IPS-15b (cell line): ENCODE data around the gene SUOX.

Source experiments
- H3K27me3 ChIP-seq: one replicate; pipeline ENCODE4 v1.6.1; 2013; ENCODE audit warnings: low read length; ENCODE audit not compliant: control insufficient read depth, insufficient read depth
- H3K36me3 ChIP-seq: one replicate; pipeline ENCODE4 v1.6.1; 2013; ENCODE audit warnings: low read length; ENCODE audit not compliant: control insufficient read depth, insufficient read depth
- H3K4me1 ChIP-seq: one replicate; pipeline ENCODE4 v1.6.1; 2013; ENCODE audit warnings: mild to moderate bottlenecking, low read length; ENCODE audit not compliant: control insufficient read depth, insufficient read depth
- H3K4me3 ChIP-seq: one replicate; pipeline ENCODE4 v1.5.1; 2013; ENCODE audit warnings: low read depth, low read length
- H3K9ac ChIP-seq: one replicate; pipeline ENCODE4 v1.6.1; 2013; ENCODE audit warnings: low read depth, mild to moderate bottlenecking, low read length
- H3K9me3 ChIP-seq: one replicate; pipeline ENCODE4 v1.6.1; 2013; ENCODE audit warnings: mild to moderate bottlenecking, low read length; ENCODE audit not compliant: control insufficient read depth, insufficient read depth

Gene SUOX

GRCh38 chr12:55996715-55997534 lies at the start of gene SUOX:
SUOX (plus strand) TSS chr12:55997276; CDS start chr12:56002222, 4,946 bp downstream.
- peaks cover 11% of the 10 kb centered on the region for H3K36me3 ChIP-seq
- peak within 1 kb of the TSS; percentile 96 for H3K4me3 ChIP-seq
- H3K9ac ChIP-seq = peak within 1 kb of the TSS; percentile 95
- no peaks in the 10 kb centered on the region for H3K9me3 ChIP-seq
- no peaks in the 10 kb centered on the region for H3K27me3 ChIP-seq
- H3K4me1 ChIP-seq = no peaks in the 10 kb centered on the region

GRCh38 chr12:55955344-55955743 lies 41.7 kb upstream of the SUOX start:
- H3K9me3 ChIP-seq = no peaks in the 10 kb centered on the region
- H3K27me3 ChIP-seq = no peaks in the 10 kb centered on the region
- no peak overlapping the region for H3K4me3 ChIP-seq
- no peaks in the 10 kb centered on the region for H3K4me1 ChIP-seq
- H3K36me3 ChIP-seq = peaks cover 66% of the 10 kb centered on the region
- H3K9ac ChIP-seq = no peak overlapping the region

DNA sequence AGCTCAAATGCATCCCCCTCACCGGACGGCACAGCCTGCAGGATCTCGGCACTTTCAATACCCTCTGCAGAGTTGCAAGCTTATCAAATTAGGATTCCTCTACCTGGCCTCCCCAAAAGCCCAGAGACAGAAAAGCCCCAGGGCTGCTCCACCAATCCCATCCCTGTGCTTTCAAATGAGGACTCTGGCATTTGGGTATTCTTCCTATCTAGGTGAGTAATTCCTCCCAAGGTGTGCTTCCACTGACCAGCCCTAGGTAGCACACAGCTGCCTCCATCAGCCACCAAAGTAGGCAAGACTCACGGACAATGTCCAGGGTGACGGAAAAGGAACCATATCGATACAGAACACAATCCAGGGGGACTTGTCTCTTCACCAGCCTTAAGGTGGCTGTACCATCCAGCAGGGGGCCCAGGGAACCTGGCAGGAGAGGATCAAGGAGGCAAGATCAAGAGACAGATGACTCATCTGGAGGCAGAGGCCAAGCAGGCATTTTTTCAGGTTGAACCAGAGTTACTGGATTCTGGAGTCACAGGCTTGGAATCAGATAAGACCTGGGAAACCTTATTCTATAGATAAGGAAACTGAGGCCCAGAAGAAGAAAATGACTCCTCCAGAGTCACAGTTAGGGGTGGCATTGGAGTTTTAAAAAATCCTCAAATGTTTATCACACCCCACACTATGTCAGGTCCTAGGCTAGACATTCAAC lies 41.1 kb upstream of the SUOX start:
- Histone ChIP-seq H3K36me3 (peaks cover 66% of the 10 kb centered on the region), H3K4me1 (no peaks in the 10 kb centered on the region), H3K9ac (no peak overlapping the region), H3K4me3 (no peak overlapping the region), H3K9me3 (no peaks in the 10 kb centered on the region), H3K27me3 (no peaks in the 10 kb centered on the region)

- peaks cover 60% of the 10 kb centered on the region for H3K36me3 ChIP-seq
These were observed 39.8 kb upstream of the SUOX start for GRCh38 chr12:55957106-55957859.

GRCh38 chr12:55963760-55964159 lies 33.3 kb upstream of the SUOX start:
- peak overlapping the region; percentile 26 for H3K4me3 ChIP-seq
- no peaks in the 10 kb centered on the region for H3K27me3 ChIP-seq
- H3K36me3 ChIP-seq = peaks cover 7% of the 10 kb centered on the region
- no peaks in the 10 kb centered on the region for H3K4me1 ChIP-seq
- H3K9me3 ChIP-seq = no peaks in the 10 kb centered on the region
- H3K9ac ChIP-seq = no peak overlapping the region

More at GRCh38 chr12:55957106-55957859, 39.8 kb upstream of the SUOX start:
- Histone ChIP-seq H3K4me3 (no peak overlapping the region), H3K4me1 (no peaks in the 10 kb centered on the region), H3K9ac (no peak overlapping the region), H3K9me3 (no peaks in the 10 kb centered on the region), H3K27me3 (no peaks in the 10 kb centered on the region)

DNA sequence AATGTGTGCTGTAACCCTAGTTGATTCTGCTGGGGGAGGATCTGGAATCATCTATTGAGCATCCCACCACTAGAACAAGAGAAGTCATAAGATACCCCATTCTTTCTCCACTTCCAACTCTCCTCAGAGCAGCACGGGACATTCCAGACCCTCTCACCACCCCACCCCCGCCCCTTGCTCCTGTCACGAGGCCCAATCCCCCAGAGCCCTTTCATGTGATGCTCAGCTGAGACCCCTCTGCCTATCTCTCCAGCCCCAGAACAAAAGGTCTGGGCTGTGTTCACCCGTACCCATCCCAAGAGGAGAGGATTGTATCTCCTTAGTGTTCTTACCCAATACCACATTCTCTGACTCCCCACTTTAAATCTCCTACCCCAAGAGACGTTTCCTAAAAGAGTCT lies 31.8 kb upstream of the SUOX start:
- H3K36me3 ChIP-seq = peaks cover 6% of the 10 kb centered on the region
- H3K9me3 ChIP-seq = no peaks in the 10 kb centered on the region
- no peaks in the 10 kb centered on the region for H3K27me3 ChIP-seq
- H3K4me3 ChIP-seq = peak overlapping the region; percentile 93
- H3K9ac ChIP-seq = peak overlapping the region; percentile 67
- H3K4me1 ChIP-seq = no peaks in the 10 kb centered on the region

- peak within 1 kb of the TSS; percentile 93 for H3K4me3 ChIP-seq
- no peaks in the 10 kb centered on the region for H3K9me3 ChIP-seq
- no peaks in the 10 kb centered on the region for H3K4me1 ChIP-seq
- peak within 1 kb of the TSS; percentile 82 for H3K9ac ChIP-seq
- H3K36me3 ChIP-seq = peaks cover 6% of the 10 kb centered on the region
- no peaks in the 10 kb centered on the region for H3K27me3 ChIP-seq
These were observed 31.1 kb upstream of the SUOX start, which contains the start of gene PMEL for GRCh38 chr12:55965941-55966407. PMEL (minus strand) TSS chr12:55966042; CDS start chr12:55966011, 31 bp downstream.

GRCh38 chr12:55966408-55967281 lies 30.4 kb upstream of the SUOX start, which contains the start of gene CDK2:
CDK2 (plus strand) TSS chr12:55966830; CDS start chr12:55967009, 179 bp downstream.
- H3K9ac ChIP-seq = peak within 1 kb of the TSS; percentile 82
- no peaks in the 10 kb centered on the region for H3K36me3 ChIP-seq

GRCh38 chr12:55969356-55969755 lies 27.7 kb upstream of the SUOX start:
- Histone ChIP-seq H3K9ac (no peak overlapping the region), H3K4me1 (no peaks in the 10 kb centered on the region), H3K4me3 (no peak overlapping the region), H3K9me3 (no peaks in the 10 kb centered on the region), H3K27me3 (no peaks in the 10 kb centered on the region), H3K36me3 (no peaks in the 10 kb centered on the region)

More at GRCh38 chr12:55966408-55967281, 30.4 kb upstream of the SUOX start, which contains the start of gene CDK2:
- Histone ChIP-seq H3K4me3 (peak within 1 kb of the TSS; percentile 93), H3K4me1 (no peaks in the 10 kb centered on the region), H3K27me3 (no peaks in the 10 kb centered on the region), H3K9me3 (no peaks in the 10 kb centered on the region)

GRCh38 chr12:55970775-55971174 lies 26.3 kb upstream of the SUOX start:
- Histone ChIP-seq H3K36me3 (no peaks in the 10 kb centered on the region), H3K4me3 (no peak overlapping the region), H3K9ac (no peak overlapping the region), H3K9me3 (no peaks in the 10 kb centered on the region), H3K27me3 (no peaks in the 10 kb centered on the region), H3K4me1 (peaks cover 3% of the 10 kb centered on the region)
